Measurements from ENCODE around the gene DSTN.
A peak's percentile ranks its signal among the peaks of the same experiment; 100 is the strongest.

The DSTN gene

DNA sequence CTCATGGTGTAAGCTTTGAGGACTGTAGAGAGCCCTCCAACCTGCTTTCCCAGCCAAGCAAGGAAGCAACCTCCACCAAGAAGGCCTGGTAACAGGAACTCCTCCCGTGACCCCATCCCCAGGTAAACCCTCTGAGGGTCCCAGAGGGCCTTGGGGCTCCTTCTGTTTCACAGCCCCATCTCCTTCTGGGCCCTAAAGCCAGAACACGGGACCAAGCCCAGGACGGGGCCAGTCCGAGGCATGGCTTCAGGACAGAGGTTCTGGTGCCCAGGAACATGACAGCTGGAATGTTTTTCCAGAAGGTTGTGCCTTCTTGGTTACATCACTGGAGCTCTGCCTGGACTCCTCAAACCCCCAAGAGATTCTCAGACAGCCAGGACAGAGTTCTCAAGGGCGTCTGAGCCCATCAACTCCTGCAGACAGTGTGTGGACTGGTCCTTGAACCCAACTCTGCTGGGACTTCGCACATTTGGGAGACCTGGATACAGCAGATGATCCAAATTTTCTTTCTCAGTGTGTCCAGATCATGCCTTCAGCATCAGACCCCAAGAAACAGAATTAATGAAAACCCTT is 69.0 kb downstream of the DSTN start:
- DNase-seq = no peak

DNA sequence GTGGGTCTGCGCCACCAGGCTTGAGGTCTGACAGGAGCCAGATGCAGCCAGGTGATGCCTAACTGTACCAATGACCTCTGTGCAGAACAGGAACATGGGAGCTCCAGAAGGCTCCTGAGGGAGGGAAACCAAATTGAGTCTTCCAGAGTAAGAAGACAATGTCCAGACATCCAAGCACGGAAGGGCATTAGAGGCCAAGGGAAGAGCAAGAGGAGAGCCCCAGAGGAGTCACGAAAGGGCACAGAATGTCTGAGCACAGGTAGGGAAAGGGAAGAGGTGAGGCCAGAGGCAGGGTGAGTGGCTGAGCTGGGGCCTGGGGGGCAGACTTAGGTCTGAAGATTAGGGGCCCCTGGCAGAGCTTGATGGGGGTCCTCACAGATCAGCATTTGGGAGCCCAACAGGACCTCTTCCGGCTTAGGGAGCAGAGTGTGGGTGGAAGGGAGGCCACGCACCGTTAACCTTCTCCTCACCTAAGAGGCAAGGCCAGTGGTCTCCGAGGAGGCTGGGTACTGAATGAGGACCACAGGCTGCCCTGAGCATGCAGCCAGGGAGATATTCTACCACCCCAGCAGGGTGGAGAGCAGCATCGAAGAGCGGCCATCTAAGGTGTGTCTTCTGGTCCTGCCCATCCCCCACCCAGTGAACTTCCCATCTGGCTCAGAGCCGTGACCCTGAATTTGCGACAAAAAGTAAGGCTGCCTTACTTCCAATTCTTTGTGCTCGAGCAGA is 70.4 kb downstream of the DSTN start:
- DNase-seq = no peak

DNA sequence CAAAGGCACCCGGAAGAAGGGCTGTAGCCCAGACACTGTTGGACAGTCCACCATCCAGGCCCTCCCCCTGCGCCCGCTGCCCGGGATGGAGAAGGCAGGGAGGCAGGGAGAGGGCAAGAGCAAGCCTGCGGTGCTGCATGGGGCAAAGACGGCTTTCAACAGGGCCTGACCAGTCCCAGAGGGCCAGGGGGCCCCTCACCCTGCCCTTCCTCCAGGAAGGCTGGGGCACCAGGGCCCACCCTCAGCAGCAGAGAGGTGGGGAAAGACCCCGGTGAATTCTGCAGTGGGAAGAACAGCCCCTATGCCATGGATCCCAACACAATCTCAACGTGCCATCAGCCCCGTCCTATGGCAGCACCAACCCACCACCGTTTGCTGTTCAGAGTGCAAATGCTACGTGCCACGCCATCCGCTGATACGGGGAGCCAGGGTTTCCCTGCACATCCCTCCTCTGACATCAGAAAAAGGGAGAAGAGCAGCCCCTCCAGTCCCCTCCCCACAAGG is 71.1 kb downstream of the DSTN start:
- no peak for DNase-seq

DNA sequence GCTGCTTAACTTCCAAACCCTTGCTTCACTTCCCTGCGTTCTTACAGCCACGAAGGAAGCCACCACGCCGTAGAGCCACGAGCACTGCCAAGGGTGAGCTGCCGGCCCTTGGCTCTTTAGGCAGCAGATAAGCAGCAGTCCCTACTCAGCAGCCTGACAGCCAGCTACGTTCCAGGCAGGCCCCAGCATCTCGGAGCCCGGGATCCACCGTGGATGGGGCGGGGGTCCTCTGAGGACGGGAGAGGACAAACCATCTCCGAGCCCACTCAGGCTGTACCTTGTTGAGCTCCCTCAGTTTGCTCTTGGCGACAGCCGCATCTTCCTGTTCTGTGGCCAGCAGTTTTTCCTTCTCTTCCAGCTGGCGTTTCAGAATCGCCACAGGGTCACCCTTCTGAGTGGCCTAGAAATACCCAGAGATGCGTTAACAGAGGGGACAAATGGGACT is 71.7 kb downstream of the DSTN start:
- DNase-seq = no peak

DNA sequence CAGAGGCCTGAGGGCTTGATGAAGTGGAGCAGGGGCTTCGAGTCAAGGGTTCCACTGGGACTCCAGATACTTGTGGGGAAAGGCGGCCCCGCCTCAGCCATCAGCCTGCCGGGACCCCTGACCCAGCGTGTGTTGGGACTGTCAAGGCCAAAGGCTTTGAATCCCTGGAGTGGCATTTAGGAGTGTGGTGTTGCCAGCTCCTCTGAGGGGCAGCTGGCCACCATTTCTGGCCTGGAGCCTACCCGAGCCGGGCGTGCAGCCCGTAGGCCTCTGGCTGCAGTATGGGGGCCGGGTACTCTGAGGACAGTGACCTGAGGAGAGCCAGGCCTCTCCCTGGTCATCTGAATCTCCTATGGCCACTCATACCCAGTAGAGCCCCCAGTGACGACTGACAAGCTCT is 72.1 kb downstream of the DSTN start:
- no peak for DNase-seq

DNA sequence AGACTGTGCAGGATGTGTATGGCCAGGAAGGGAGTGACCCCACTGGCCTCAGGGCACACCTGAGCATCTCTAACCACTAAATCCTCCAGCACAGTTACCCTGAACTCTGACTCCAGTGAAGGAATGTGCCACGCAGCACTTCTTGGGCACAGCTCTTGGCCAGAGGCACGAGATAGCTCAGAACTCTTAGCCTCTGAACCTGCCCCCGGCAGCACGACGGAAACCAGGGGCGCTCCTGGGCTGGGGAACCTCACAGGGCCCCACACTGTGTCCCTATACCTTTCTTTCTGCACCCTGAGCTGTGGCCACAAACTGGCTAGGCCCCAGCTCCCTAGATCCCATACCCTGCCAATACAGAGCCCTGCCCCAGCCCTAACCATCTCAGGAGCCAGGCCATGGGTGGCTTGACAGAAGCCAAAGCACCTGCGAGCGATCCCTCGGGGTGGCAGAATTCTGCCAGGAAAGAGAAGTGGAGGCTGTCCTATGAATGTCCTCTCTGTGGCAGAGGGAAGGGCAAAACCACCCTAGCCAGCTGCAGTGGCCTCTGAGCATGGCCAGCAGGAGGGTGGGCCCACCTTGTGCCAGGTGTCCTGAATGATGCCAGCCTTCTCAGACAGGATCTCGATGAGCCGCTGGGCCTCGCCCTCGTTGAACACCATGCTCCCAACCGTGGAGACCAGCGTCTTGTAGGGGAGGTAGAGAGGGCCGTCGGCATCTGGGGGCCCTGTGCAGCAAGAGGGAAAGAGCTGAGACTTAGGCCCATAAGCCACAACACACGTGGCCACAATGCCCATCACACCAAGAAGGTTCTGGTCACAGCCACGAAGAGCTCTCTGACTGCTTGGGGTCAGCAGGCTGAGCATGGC is 72.8 kb downstream of the DSTN start:
- no peak for DNase-seq

DNA sequence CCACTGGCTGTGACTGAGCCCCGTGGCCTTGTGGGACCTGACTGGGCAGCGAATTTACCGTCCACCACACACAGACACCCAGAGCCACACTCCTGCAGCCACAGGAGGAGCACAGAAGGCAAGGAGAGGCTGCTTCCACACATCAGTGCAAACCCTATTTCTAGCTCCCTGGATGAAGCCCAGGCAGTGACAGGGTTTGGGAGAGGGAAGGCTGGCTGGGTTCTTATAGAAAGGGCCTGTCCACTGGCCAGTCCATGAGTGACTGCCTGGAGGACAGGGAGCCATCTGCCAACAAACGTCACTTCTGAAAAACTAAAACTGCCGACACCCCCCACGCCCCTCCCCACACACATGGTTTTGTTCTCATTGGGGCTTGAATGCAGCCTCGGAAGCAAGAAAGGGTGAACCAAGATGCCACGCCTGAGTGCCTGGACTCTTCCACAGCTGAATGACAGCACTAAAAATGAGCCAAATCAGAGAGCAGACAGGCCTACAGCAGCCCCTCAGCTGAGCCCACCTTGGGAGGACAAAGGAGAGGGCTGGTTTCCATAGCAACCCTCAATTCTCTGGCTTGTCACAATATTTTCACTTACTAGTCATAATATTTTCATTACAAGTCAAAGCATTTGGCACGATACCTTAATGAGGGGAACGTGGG is 73.8 kb downstream of the DSTN start:
- no peak for DNase-seq

DNA sequence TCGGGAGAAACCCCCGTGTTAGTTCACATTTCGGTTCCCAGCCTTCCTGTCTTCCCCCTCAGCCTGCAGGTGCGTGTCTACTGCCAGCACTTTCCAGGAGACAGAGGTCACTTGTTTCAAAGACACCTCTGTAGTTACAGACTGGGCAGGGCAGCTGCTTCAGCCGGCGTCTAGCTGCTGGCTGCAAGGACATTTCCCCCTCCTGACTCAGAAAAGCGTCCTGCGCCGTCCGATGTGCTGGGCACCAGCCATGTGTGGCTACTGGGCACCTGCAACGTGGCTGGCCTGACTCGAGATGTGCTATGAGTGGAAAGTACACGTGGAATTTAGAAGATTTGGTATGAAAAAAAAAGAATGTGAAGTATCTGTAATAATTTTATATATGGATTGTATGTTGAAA is 74.6 kb downstream of the DSTN start:
- DNase-seq = no peak

DNA sequence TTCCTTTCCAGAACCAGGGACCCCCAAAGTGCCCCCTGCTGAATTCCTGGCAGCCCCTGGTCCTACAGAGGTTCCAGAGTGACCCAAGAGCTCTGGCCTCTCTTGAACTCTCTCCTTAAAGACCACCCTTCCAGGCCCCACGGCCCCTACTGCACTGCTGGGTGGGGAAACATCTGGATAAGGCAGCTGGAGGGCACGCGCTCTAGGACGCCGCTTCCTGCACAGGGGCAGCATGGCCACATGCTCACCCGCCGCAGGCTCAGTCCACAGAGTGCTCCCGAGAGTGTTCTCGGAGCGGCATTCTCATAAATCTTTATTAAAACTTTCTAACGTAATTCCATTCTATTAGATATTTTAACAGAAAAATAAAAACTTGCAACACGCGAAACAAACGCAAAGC is 75.1 kb downstream of the DSTN start:
- DNase-seq = no peak

DNA sequence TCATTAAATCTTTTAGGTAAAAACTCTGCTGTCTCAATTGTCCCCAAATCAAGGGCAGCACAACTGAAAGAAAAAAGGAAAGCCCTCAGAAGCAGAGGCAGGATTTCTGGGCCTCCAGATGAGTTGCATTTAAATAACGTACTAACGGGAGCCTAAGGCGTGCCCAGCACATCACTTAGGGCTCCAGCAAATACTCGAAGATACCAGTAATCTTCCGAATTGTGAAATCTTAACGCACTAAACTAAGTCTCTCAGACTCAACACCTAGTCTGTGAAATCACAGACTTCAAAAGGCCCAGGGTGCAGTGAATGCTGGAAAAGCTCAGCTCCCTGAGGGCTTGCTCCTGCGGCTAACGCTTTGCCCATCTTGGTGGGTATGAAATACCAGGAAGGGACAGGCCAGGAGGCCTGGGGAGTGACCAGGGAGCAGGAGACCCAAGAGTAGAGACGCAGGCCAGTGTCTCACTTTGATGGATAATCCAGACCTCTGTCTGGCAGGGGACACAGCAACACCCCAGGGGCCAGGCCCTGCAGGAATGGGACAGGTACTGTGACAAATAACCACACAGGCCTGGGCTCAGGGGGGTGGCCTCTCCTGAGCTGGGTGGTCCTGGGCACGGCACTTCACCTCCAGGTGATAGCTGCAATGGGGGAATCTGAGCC is 75.8 kb downstream of the DSTN start:
- peak; percentile 56 for DNase-seq

DNA sequence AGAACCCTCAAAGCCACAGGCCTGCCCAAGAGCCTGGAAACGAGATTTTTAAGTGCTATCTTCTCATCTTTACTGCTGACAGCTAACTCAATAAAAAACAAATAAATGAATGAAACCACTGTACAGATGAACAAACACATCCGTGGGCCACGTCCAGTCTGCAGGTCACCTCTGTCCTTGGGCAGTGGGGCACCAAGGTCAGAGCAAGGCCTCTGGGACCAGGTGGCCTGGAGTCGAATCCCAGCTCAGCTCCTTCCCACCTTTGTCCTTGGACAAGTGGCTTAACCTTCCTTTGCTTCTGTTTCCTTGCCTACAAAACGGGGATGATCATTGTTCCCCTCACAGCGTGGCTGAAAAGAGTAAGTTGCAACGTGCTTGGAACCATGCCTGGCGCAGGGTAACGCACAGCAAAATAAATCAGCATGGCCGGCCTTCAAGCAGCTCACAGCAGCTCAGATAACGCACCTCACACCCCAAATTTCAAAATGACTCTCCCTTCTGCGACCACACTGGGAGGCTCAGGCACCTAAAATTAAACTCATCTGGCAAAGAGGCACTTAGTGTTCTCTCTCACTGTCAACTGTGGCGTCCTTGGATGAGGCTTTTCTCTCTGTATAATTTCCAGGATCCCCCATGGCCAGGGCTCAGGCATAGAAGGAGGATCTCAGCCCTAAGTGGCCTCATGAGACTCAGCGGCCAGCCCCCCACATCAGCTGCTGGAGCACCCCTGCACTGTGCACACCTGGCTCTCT is 76.5 kb downstream of the DSTN start:
- peak; percentile 36 for DNase-seq

DNA sequence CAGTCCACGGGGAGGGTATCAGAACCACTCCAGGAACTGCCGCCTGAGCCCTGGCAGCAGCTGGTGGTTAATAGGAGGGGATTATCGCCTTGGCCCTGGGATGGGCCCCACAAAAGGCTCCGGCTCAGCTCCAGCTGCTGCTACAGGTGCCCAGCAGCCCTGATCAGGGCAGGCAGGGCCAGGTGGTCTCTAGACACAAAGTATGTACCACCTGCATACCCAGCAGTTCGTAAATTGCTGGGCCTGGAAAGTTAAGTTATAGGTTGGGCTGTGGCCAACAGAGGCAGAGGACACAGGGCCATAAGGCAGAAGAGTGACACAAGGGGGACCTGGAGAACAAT is 77.1 kb downstream of the DSTN start:
- no peak for DNase-seq

DNA sequence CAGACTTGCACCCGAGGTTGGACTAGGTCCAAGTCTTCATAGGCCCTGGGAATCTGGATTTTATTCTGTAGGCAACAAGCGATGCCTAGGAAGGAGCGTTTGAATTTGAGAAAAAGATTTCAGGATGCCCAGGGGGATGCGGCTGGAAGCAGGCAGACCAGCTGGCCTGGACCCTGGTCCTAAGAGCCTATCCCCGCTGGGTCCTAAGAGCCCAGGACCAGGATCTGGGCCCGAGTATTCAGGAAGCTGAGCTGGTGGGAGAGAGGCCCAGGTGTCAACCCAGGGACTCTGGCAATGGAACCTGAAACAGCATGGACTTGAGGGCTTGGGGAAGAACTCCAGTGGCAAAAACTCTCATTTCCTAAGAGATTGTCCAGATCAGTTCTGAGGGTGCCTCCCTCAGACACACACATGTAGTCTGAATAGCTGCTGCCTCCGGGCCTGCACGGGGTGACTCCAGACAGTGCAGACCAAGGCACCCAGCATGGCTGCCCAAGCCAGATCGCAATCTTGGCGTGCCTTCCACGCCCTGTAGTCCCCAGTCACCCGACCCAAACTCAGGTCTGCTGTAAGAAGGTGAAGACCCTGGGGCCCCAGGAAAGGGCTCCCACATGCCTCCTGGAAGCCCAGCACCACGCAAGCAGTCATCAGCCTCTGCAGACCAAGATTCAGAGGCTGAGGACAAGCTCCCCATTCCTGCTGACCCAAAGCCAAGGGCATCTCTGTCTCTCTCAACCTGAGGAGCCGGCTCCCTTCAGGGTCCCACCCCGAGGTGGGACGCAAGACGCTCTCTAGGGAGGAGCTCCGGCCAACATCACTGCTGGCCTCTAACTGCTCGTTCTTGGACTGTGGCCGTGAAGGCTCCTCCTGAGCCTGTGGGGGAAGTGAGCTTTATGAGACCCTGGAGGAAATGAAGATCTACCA is 77.8 kb downstream of the DSTN start:
- no peak for DNase-seq

DNA sequence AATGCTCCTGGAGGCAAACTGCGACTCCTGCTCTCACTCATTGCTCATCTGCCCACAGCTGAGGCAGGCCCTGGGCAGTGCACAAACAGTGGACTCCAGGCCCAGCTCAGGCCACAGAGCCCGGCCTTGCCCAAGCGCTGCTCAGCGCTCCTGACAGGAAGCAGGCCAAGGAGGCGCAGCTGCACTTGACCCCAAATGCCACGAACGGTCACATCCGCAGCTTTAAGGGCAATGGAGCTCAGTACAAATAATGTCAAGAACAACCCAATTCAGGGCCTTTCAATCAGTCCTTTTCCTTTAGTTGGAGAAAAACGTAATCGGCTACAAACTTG is 78.4 kb downstream of the DSTN start:
- DNase-seq = peak; percentile 91

DNA sequence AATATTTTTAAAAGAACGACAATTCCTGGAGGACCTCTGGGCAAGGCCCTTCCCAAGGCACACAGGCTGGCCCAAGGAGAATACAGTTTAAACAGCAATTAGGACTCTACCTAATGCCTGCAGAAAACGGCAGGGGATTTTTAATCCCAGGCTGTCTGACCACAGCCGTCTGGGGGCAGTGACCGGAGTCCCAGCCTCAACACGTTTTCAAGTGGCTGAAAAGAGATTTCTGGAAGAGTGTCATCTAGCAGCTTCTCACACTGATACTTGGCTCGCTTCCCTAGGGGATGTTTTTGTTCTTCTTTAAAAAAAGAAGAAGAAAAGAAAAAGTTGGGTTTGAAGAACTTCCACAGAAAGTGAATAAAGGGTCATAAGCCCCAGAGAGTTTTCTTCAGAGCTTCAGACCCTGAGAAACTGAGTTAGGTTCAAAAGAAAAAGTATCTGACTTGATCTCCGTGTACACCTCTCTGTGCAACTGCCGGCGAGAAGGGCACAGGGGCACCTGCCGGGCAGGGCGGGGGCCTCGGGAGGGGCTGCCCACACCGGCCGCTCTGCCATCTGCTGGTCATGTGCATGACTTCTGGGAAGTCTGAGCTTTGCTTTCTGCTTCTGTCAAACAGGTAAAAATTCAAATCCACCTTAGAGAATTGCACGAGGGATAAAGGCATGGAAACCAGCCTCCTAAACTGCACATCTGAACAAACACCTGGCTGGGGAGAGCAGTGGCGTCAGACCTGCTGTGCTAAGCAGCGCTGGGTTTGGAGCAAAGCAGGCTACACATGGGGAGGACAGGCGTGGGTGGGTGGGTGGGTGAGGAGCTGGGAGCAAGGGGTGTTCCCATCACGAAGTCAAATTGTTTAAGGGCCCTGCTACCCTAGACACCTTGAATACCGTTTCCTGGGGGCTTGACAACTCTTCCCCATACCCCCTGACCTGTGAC is 79.2 kb downstream of the DSTN start:
- peak; percentile 83 for DNase-seq

DNA sequence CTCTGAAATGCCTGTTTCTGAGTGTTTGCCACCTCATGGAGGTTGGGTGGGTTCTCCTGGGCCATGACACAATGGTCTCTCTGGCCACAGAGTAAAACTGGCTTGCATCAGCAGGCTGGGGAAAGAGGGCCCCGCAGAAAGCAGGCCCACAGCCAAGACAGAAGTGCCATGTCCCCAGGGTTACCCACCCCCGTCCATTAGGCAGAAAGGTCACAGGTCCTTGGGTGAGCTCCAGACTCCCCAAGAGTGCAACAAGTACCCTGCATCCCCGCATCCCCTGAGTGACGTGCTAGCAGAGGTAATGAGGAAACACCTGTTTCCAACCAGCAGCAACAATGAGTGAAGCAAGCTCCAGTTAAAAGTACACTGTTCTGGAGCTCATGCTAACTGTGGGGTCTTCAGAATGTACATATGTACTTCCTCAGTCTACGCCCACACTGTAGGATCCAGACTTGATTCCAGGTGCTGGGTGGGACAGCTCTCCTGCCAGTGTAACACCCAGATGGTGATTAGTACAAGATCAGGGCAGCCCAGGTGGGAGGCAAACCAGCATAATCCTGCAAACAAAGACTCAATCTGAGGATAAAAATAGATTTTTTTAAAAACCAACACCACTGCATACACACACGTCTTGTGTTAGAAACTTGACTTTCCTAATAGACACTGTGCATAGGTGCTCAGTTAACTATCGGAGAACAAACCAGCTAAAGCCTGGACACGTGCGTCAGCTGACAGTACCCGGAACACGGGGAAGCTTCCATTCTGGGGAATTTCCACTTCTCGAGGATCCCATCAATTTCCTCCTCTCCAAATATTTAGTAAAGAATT is 80.6 kb downstream of the DSTN start:
- DNase-seq = peak; percentile 41

DNA sequence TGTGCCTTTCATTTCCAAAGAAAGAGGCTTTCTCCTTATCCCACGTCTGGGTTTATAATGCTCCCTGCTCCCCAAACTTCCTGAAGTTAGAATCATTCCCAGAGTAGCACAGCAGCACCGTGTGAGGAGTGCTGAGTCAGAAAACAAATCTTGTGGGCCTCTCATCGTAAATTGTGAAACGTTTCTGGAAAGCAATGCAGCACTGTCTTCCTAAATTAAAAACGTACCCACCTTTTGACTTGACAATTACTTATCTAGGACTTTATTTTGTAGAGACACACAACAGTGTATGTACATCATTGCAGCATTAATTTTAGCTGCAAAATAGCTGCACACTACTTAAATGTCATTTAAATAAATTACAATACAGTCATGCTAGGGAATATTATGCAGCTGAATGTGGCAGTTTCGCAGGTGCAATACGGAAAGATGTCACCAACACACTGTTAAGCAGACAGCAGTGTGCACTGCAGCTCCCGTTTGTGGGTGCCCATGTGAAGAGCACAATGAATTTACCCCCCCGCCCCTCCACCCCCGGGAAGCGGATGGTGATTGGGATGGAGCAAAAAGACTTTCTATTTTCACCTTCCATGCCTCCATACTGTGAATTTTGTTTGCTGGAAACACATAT is 81.4 kb downstream of the DSTN start:
- peak; percentile 10 for DNase-seq

DNA sequence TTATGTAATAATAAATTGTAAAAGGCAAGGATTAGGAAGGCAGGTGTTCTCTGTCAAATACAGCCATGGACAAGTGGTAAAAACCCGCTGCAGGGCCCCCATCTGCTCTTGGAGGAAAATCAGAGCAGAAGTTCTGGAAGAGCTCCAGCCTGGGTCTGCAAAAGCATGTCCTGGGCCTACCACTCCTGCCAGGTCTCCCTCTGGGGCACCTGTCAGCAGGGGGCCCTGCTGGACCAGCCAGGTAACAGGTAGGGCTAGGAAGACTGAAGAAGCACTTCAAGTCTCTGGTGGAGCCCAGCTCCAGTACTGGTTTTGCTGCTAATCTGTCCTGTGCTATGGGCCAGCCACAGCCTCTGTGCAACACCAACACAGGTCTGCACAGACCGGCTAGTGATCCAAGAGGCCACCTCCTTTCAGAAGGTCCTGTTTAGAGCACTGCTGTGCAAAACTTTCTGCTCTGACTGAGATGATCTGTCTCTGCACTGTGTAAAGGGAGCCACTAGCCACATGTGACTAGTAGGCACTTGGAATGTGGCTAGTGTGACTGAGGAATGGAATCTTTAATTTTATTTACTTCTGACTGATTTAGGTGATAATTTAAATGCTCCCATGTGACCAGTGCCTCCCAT is 82.0 kb downstream of the DSTN start:
- no peak for DNase-seq
